ENCODE measurements around the gene MYBPC3. TPM values are rescaled to one million over a fixed set of nuclear protein-coding genes. Genes with fewer than 3 reads are reported as not detected.

The MYBPC3 gene
- total and polyA plus RNA-seq, 5 donors = 953 to 1,924 (median 1,256) TPM

GRCh38 chr11:47349521-47350095 is 2.9 kb downstream of the MYBPC3 start:
- peak overlapping the region; percentile 37 for H3K4me3 ChIP-seq (ENCODE audit: low read length)
- 75% methylated on average over 23 of the region's 23 CpGs for WGBS

GRCh38 chr11:47348859-47349258 is 3.6 kb downstream of the MYBPC3 start:
- ATAC-seq (no peak), DNase-seq (peak in 2 of 3 donors; percentile 7 to 39)
- Histone ChIP-seq H3K27ac (ENCODE audit: low read length) (peak overlapping the region; percentile 38), H3K9me3 (ENCODE audit: control insufficient read depth, low read length) (no peaks in the 10 kb centered on the region), H3K27me3 (ENCODE audit: control insufficient read depth, insufficient read depth) (no peaks in the 10 kb centered on the region), H3K4me3 (ENCODE audit: low read length) (peak overlapping the region; percentile 37), H3K4me1 (ENCODE audit: control insufficient read depth, insufficient read depth, low read length) (no peaks in the 10 kb centered on the region)
- WGBS = 54% methylated on average over 8 of the region's 8 CpGs
- intact Hi-C loops (cut with DNase I) = no loop called here

More at GRCh38 chr11:47349521-47350095, 2.9 kb downstream of the MYBPC3 start:
- Histone ChIP-seq H3K4me1 (ENCODE audit: control insufficient read depth, insufficient read depth, low read length) (no peaks in the 10 kb centered on the region), H3K27me3 (ENCODE audit: control insufficient read depth, insufficient read depth) (no peaks in the 10 kb centered on the region), H3K27ac (ENCODE audit: low read length) (peak overlapping the region; percentile 72), H3K9me3 (ENCODE audit: control insufficient read depth, low read length) (no peaks in the 10 kb centered on the region)
- DNase-seq = peak in 2 of 3 donors; percentile 12 to 63
- intact Hi-C loops (cut with DNase I) = loop anchor here in 3 of 4 donors (5.0 to 10.0 kb wide), 4 partner anchors 75 to 172 kb away; partner anchors contain the start of genes MADD (in 2 of the 3), ARFGAP2 (in 1 of the 3), NR1H3 (in 1 of the 3) and PACSIN3 (in 1 of the 3)
- no peak for ATAC-seq

GRCh38 chr11:47348131-47348802 is 4.2 kb downstream of the MYBPC3 start:
- H3K27me3 ChIP-seq (ENCODE audit: control insufficient read depth, insufficient read depth) = no peaks in the 10 kb centered on the region
- WGBS = 60% methylated on average over 24 of the region's 24 CpGs
- peak overlapping the region; percentile 5 for H3K27ac ChIP-seq (ENCODE audit: low read length)
- no peaks in the 10 kb centered on the region for H3K4me1 ChIP-seq (ENCODE audit: control insufficient read depth, insufficient read depth, low read length)
- DNase-seq = peak; percentile 21 to 78 (median 71)
- no peaks in the 10 kb centered on the region for H3K9me3 ChIP-seq (ENCODE audit: control insufficient read depth, low read length)
- H3K4me3 ChIP-seq (ENCODE audit: low read length) = no peak overlapping the region
- intact Hi-C loops (cut with DNase I) = no loop called here
- ATAC-seq = no peak

- DNase-seq (peak in 1 of 3 donors; percentile 23), ATAC-seq (no peak)
- intact Hi-C loops (cut with DNase I) = no loop called here
- no peaks in the 10 kb centered on the region for H3K27me3 ChIP-seq (ENCODE audit: control insufficient read depth, insufficient read depth)
- H3K4me3 ChIP-seq (ENCODE audit: low read length) = no peak overlapping the region
- WGBS = 55% methylated on average over 5 of the region's 5 CpGs
- H3K9me3 ChIP-seq (ENCODE audit: control insufficient read depth, low read length) = no peaks in the 10 kb centered on the region
- peak overlapping the region; percentile 5 for H3K27ac ChIP-seq (ENCODE audit: low read length)
- H3K4me1 ChIP-seq (ENCODE audit: control insufficient read depth, insufficient read depth, low read length) = no peaks in the 10 kb centered on the region
Measured at GRCh38 chr11:47347137-47347536, 5.4 kb downstream of the MYBPC3 start.

GRCh38 chr11:47345890-47346563 is 6.5 kb downstream of the MYBPC3 start:
- no peak for DNase-seq
- peak overlapping the region; percentile 1 for H3K27ac ChIP-seq (ENCODE audit: low read length)
- no peaks in the 10 kb centered on the region for H3K27me3 ChIP-seq (ENCODE audit: control insufficient read depth, insufficient read depth)
- no peaks in the 10 kb centered on the region for H3K4me1 ChIP-seq (ENCODE audit: control insufficient read depth, insufficient read depth, low read length)
- WGBS = 70% methylated on average over 18 of the region's 18 CpGs
- H3K9me3 ChIP-seq (ENCODE audit: control insufficient read depth, low read length) = no peaks in the 10 kb centered on the region
- H3K4me3 ChIP-seq (ENCODE audit: low read length) = no peak overlapping the region
- ATAC-seq = no peak
- intact Hi-C loops (cut with DNase I) = no loop called here

- Histone ChIP-seq H3K4me3 (ENCODE audit: low read length) (no peak overlapping the region), H3K27ac (ENCODE audit: low read length) (no peak overlapping the region), H3K27me3 (ENCODE audit: control insufficient read depth, insufficient read depth) (no peaks in the 10 kb centered on the region), H3K9me3 (ENCODE audit: control insufficient read depth, low read length) (no peaks in the 10 kb centered on the region), H3K4me1 (ENCODE audit: control insufficient read depth, insufficient read depth, low read length) (no peaks in the 10 kb centered on the region)
- DNase-seq (no peak), ATAC-seq (no peak)
- intact Hi-C loops (cut with DNase I) = no loop called here
- 87% methylated on average over 15 of the region's 15 CpGs for WGBS
Measured at GRCh38 chr11:47342854-47343253, 9.6 kb downstream of the MYBPC3 start.

GRCh38 chr11:47342036-47342803 is 10.3 kb downstream of the MYBPC3 start:
- Histone ChIP-seq H3K27me3 (ENCODE audit: control insufficient read depth, insufficient read depth) (no peaks in the 10 kb centered on the region), H3K4me1 (ENCODE audit: control insufficient read depth, insufficient read depth, low read length) (no peaks in the 10 kb centered on the region), H3K27ac (ENCODE audit: low read length) (no peak overlapping the region), H3K9me3 (ENCODE audit: control insufficient read depth, low read length) (no peaks in the 10 kb centered on the region), H3K4me3 (ENCODE audit: low read length) (no peak overlapping the region)
- intact Hi-C loops (cut with DNase I) = no loop called here
- 78% methylated on average over 24 of the region's 24 CpGs for WGBS
- no peak for DNase-seq
- peak in 1 of 2 donors; percentile 5 for ATAC-seq

- Histone ChIP-seq H3K9me3 (ENCODE audit: control insufficient read depth, low read length) (no peaks in the 10 kb centered on the region), H3K4me1 (ENCODE audit: control insufficient read depth, insufficient read depth, low read length) (no peaks in the 10 kb centered on the region), H3K27me3 (ENCODE audit: control insufficient read depth, insufficient read depth) (no peaks in the 10 kb centered on the region), H3K27ac (ENCODE audit: low read length) (no peak overlapping the region), H3K4me3 (ENCODE audit: low read length) (no peak overlapping the region)
- ATAC-seq (peak; percentile 6), DNase-seq (no peak)
- intact Hi-C loops (cut with DNase I) = no loop called here
- 50% methylated on average over 18 of the region's 18 CpGs for WGBS
Measured at GRCh38 chr11:47340980-47341775, 11.3 kb downstream of the MYBPC3 start.

- Histone ChIP-seq H3K9me3 (ENCODE audit: control insufficient read depth, low read length) (no peaks in the 10 kb centered on the region), H3K4me3 (ENCODE audit: low read length) (no peak overlapping the region), H3K27me3 (ENCODE audit: control insufficient read depth, insufficient read depth) (no peaks in the 10 kb centered on the region), H3K27ac (ENCODE audit: low read length) (peak overlapping the region; percentile 5), H3K4me1 (ENCODE audit: control insufficient read depth, insufficient read depth, low read length) (no peaks in the 10 kb centered on the region)
- peak in 1 of 3 donors; percentile 12 for DNase-seq
- intact Hi-C loops (cut with DNase I) = no loop called here
- no peak for ATAC-seq
- 70% methylated on average over 9 of the region's 9 CpGs for WGBS
Measured at GRCh38 chr11:47340010-47340409, 12.5 kb downstream of the MYBPC3 start.
